GM12878 (cell line): ENCODE data around the gene KBTBD3. TPM values are rescaled to one million over a fixed set of nuclear protein-coding genes. Genes with fewer than 3 reads are reported as not detected.

Source experiments
- CBX5 ChIP-seq: sonication (generic); IDR thresholded peaks from 2 replicates; pipeline ENCODE4 v1.6.1; 2016; ENCODE audit warnings: low read depth, moderate library complexity, mild to moderate bottlenecking, inconsistent platforms
- CEBPB ChIP-seq, 2 experiments: fragments of 150-350 bp in 1 of 2; IDR thresholded peaks; 2 replicates each; pipeline ENCODE4 v1.6.1; 2012 to 2014; ENCODE audit warnings: low read depth in 2 of 2, low read length in 2 of 2, borderline replicate concordance in 1 of 2, inconsistent platforms in 1 of 2
- CHD1 ChIP-seq: IDR thresholded peaks from 2 replicates; pipeline ENCODE4 v1.6.1; 2012; ENCODE audit warnings: low read depth, low read length, improper control_type of control experiment
- CHD4 ChIP-seq: fragments of 200-600 bp; sonication (generic); IDR thresholded peaks from 2 replicates; pipeline ENCODE4 v1.6.1; 2016; ENCODE audit warnings: mild to moderate bottlenecking
- IKZF1 ChIP-seq: fragments of 450-650 bp; conservative IDR thresholded peaks from 2 replicates; pipeline ENCODE4 v1.6.1; 2017; ENCODE audit warnings: antibody characterized with exemption, mild to moderate bottlenecking
- IKZF2 ChIP-seq, 2 experiments: fragments of 450-650 bp; IDR thresholded peaks; 2 replicates each; pipeline ENCODE4 v1.6.1; 2017; ENCODE audit warnings: mild to moderate bottlenecking in 2 of 2, moderate library complexity in 2 of 2
- IRF4 ChIP-seq: IDR thresholded peaks from 2 replicates; pipeline ENCODE4 v1.6.1; 2011; ENCODE audit warnings: low read depth, low read length
- KAT2A ChIP-seq: conservative IDR thresholded peaks from 2 replicates; pipeline ENCODE4 v1.6.1; 2011; ENCODE audit warnings: low read depth, low read length; ENCODE audit not compliant: control insufficient read depth
- MYB ChIP-seq: fragments of 150-350 bp; IDR thresholded peaks from 2 replicates; pipeline ENCODE4 v1.6.1; 2014; ENCODE audit warnings: mild to moderate bottlenecking, low read depth, low read length, borderline replicate concordance
- MYC ChIP-seq: IDR thresholded peaks from 2 replicates; pipeline ENCODE4 v1.6.1; 2011; ENCODE audit warnings: mild to moderate bottlenecking, low read length, moderate library complexity, inconsistent platforms; ENCODE audit not compliant: insufficient read depth, insufficient replicate concordance, insufficient read length, severe bottlenecking
- NFIC ChIP-seq: IDR thresholded peaks from 2 replicates; pipeline ENCODE4 v1.6.1; 2012; ENCODE audit warnings: low read depth, mild to moderate bottlenecking, inconsistent platforms, low read length, moderate library complexity
- NFYB ChIP-seq: IDR thresholded peaks from 2 replicates; pipeline ENCODE4 v1.6.1; 2011; ENCODE audit warnings: low read depth, mild to moderate bottlenecking, low read length, improper control_type of control experiment, moderate library complexity; ENCODE audit not compliant: insufficient read depth
- RBBP5 ChIP-seq: fragments of 200-600 bp; sonication (generic); conservative IDR thresholded peaks from 2 replicates; pipeline ENCODE4 v1.6.1; 2016
- RUNX3 ChIP-seq: IDR thresholded peaks from 2 replicates; pipeline ENCODE4 v1.6.1; 2012; ENCODE audit warnings: low read length, inconsistent platforms
- SMARCA5 ChIP-seq: fragments of 450-650 bp; IDR thresholded peaks from 2 replicates; pipeline ENCODE4 v1.6.1; 2017; ENCODE audit warnings: mild to moderate bottlenecking
- SREBF2 ChIP-seq: IDR thresholded peaks from 2 replicates; pipeline ENCODE4 v1.6.1; 2012; ENCODE audit warnings: mild to moderate bottlenecking, low read length
- TCF12 ChIP-seq: IDR thresholded peaks from 2 replicates; pipeline ENCODE4 v1.6.1; 2011; ENCODE audit warnings: low read depth, mild to moderate bottlenecking, low read length
- ZNF384 ChIP-seq: IDR thresholded peaks from 2 replicates; pipeline ENCODE4 v1.6.1; 2012; ENCODE audit warnings: low read depth, mild to moderate bottlenecking, low read length, improper control_type of control experiment, borderline replicate concordance
- polyA plus RNA-seq, 11 experiments: library from polyadenylated mRNA; depleted of rRNA in 4 of 11; unstranded in 6 of 11; stranded (reverse) in 5 of 11; fragments of >200 nt; fragmentation: Nextera tagmentation in 4 of 11; fragmentation: Illumina TruSeq in 1 of 11; extraction: Ambion mirVana in 4 of 11; extraction: Trizol in 1 of 11; gene quantifications; 1 replicate in 1 of 11; 2 replicates in 10 of 11; pipeline versions ENCODE4 v1.2.1 to v1.2.3, GENCODE V29; 2011 to 2016; ENCODE audit warnings: inconsistent platforms in 2 of 11, missing spikeins in 2 of 11, low read depth in 1 of 11
- total RNA-seq, 4 experiments: library from RNA; depleted of rRNA in 3 of 4; stranded (reverse); fragments of >200 nt in 3 of 4; fragmentation: Illumina TruSeq in 1 of 4; extraction: Trizol in 1 of 4; gene quantifications; 2 replicates each; pipeline versions ENCODE4 v1.2.1 to v1.2.3, GENCODE V29; 2013 to 2021
- TF ChIP-seq, protein P1 (sequence below): IDR thresholded peaks from 2 replicates; pipeline ENCODE4 v1.6.1; 2012; ENCODE audit warnings: low read depth, low read length, improper control_type of control experiment
- TF ChIP-seq, protein P2 (sequence below): fragments of 150-350 bp; IDR thresholded peaks from 2 replicates; pipeline ENCODE4 v1.6.1; 2014; ENCODE audit warnings: mild to moderate bottlenecking, low read depth, low read length
- TF ChIP-seq, protein P3 (sequence below): fragments of 450-650 bp; IDR thresholded peaks from 2 replicates; pipeline ENCODE4 v1.6.1; 2017; ENCODE audit warnings: mild to moderate bottlenecking, moderate library complexity
- TF ChIP-seq, protein P4 (sequence below), 3 experiments: IDR thresholded peaks in 2 of 3; conservative IDR thresholded peaks in 1 of 3; 2 replicates each; pipeline ENCODE4 v1.5.1; 2011; ENCODE audit warnings: low read depth in 3 of 3, low read length in 3 of 3, mild to moderate bottlenecking in 3 of 3, control low read depth in 2 of 3, moderate library complexity in 2 of 3, inconsistent platforms in 1 of 3, mixed read lengths in 1 of 3; ENCODE audit not compliant: control insufficient read depth in 2 of 3, insufficient read depth in 1 of 3; ENCODE audit errors: extremely low read depth in 1 of 3

KBTBD3 gene
- total and polyA plus RNA-seq, 10 of the 15 experiments (the other 5 are each of a cell fraction or from before 2014, with no cell fraction given): 1.9 to 18.1 (median 8.4) TPM

DNA sequence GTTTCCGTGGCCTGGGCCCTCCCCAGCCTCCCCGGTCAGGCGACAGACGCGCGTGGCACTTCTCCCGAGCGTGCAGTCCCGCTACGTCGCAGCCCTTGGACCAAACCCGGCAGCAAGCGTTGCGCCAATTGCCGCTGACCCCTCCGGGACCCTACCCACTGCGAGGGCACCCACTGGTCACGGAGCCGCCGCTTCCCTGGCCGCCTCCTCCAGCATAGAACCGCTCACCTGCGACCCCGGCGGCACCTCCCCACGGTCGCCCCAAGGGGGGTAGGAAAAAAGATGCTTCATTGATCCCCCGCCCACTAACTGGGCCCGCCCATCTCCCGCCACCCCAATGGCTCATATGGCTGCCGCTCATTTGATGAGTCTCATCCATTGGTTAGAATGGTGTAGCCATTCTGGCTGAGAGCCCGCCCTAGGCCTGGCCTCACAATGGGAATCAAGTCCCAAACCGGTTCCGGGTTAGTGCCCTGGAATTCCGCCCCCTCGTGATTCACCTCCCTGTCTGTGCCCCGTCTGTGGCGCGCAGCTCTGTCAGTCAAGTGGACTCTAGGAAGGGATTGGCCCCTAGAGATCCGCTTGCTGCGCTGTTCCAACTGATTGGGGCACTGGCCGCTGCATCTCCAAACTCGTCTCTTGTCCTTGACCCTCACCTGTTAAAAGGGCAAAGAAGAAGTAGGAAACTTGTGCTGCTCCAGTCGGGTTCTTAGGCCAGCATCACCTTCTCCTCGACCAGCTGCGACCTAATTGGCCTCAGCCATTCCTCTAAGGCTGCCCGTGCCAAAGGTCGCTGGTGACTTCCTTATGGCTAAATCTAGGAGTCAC is 55.0 kb downstream of the KBTBD3 start, which contains the start of gene MSANTD4 (continued):
- TF ChIP-seq, protein P1, sequence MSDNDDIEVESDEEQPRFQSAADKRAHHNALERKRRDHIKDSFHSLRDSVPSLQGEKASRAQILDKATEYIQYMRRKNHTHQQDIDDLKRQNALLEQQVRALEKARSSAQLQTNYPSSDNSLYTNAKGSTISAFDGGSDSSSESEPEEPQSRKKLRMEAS: peak; percentile 56; the same call in 1 of the 2 replicates
- TF ChIP-seq SMARCA5 (no peak), RUNX3 (0 out of 2 replicates have a peak, but pooled peaks have one; percentile 28), TCF12 (no peak), IKZF2 (IDR thresholded peaks at IDR 0.05) (peak; percentile 25 to 63; a peak in 2 of 4 replicates), IRF4 (no peak), IKZF1 (peak; percentile 68), MYC (no peak), CHD4 (no peak), KAT2A (no peak), SREBF2 (no peak), CEBPB (IDR thresholded peaks at IDR 0.05; ENCODE audit: borderline replicate concordance in 1 of 2, low read depth in 2 of 2, low read length in 2 of 2) (no peak), CBX5 (peak; percentile 24; the same call in 1 of the 2 replicates), NFYB (peak; percentile 96), RBBP5 (no peak), NFIC (no peak), ZNF384 (peak; percentile 81; the same call in 1 of the 2 replicates), MYB (no peak), CHD1 (no peak)
- TF ChIP-seq, protein P2, sequence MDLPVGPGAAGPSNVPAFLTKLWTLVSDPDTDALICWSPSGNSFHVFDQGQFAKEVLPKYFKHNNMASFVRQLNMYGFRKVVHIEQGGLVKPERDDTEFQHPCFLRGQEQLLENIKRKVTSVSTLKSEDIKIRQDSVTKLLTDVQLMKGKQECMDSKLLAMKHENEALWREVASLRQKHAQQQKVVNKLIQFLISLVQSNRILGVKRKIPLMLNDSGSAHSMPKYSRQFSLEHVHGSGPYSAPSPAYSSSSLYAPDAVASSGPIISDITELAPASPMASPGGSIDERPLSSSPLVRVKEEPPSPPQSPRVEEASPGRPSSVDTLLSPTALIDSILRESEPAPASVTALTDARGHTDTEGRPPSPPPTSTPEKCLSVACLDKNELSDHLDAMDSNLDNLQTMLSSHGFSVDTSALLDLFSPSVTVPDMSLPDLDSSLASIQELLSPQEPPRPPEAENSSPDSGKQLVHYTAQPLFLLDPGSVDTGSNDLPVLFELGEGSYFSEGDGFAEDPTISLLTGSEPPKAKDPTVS: no peak
- TF ChIP-seq, protein P3, sequence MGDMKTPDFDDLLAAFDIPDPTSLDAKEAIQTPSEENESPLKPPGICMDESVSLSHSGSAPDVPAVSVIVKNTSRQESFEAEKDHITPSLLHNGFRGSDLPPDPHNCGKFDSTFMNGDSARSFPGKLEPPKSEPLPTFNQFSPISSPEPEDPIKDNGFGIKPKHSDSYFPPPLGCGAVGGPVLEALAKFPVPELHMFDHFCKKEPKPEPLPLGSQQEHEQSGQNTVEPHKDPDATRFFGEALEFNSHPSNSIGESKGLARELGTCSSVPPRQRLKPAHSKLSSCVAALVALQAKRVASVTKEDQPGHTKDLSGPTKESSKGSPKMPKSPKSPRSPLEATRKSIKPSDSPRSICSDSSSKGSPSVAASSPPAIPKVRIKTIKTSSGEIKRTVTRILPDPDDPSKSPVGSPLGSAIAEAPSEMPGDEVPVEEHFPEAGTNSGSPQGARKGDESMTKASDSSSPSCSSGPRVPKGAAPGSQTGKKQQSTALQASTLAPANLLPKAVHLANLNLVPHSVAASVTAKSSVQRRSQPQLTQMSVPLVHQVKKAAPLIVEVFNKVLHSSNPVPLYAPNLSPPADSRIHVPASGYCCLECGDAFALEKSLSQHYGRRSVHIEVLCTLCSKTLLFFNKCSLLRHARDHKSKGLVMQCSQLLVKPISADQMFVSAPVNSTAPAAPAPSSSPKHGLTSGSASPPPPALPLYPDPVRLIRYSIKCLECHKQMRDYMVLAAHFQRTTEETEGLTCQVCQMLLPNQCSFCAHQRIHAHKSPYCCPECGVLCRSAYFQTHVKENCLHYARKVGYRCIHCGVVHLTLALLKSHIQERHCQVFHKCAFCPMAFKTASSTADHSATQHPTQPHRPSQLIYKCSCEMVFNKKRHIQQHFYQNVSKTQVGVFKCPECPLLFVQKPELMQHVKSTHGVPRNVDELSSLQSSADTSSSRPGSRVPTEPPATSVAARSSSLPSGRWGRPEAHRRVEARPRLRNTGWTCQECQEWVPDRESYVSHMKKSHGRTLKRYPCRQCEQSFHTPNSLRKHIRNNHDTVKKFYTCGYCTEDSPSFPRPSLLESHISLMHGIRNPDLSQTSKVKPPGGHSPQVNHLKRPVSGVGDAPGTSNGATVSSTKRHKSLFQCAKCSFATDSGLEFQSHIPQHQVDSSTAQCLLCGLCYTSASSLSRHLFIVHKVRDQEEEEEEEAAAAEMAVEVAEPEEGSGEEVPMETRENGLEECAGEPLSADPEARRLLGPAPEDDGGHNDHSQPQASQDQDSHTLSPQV: no peak
- TF ChIP-seq, protein P4, sequence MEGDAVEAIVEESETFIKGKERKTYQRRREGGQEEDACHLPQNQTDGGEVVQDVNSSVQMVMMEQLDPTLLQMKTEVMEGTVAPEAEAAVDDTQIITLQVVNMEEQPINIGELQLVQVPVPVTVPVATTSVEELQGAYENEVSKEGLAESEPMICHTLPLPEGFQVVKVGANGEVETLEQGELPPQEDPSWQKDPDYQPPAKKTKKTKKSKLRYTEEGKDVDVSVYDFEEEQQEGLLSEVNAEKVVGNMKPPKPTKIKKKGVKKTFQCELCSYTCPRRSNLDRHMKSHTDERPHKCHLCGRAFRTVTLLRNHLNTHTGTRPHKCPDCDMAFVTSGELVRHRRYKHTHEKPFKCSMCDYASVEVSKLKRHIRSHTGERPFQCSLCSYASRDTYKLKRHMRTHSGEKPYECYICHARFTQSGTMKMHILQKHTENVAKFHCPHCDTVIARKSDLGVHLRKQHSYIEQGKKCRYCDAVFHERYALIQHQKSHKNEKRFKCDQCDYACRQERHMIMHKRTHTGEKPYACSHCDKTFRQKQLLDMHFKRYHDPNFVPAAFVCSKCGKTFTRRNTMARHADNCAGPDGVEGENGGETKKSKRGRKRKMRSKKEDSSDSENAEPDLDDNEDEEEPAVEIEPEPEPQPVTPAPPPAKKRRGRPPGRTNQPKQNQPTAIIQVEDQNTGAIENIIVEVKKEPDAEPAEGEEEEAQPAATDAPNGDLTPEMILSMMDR (IDR thresholded peaks at IDR 0.05 in 2 of 3, conservative IDR thresholded peaks at IDR 0.05 in 1 of 3; ENCODE audit: control insufficient read depth in 2 of 3, extremely low read depth in 1 of 3, insufficient read depth in 1 of 3, low read depth in 3 of 3, low read length in 3 of 3): no peak
